H1 (cell line): Measurements from ENCODE around the gene TMC6. TPM values are rescaled to one million over a fixed set of nuclear protein-coding genes. Genes with fewer than 3 reads are reported as not detected.
A peak's percentile ranks its signal among the peaks of the same experiment; 100 is the strongest.
"Not testable (repeated sequence)": the region's sequence is repeated elsewhere in the genome, so short reads cannot be mapped to it uniquely, and the experiment has no call there.

Source experiments
- CTCF ChIA-PET: fragments of 300-600 bp; sonication (Branson Sonifier 250); formaldehyde crosslinking; loops from one replicate; lab custom pipeline; 2021; ENCODE audit not compliant: partially characterized antibody; lab: Charles Lee
- POLR2A ChIA-PET: fragments of 300-600 bp; sonication (Branson Sonifier 250); formaldehyde crosslinking; loops from one replicate; lab custom pipeline; 2021; ENCODE audit warnings: inconsistent platforms; ENCODE audit not compliant: partially characterized antibody; lab: Charles Lee
- DNase-seq, 2 experiments: peaks; one replicate each; pipeline versions ENCODE4 v3.0.0 to v3.0.0-alpha.2; 2010 to 2022; ENCODE audit warnings: low spot score in 2 of 2, low read depth in 1 of 2, mixed read lengths in 1 of 2
- FAIRE-seq: peaks from 2 replicates; lab custom pipeline; 2011; peaks lifted over from hg19 to GRCh38; lab: Jason Lieb, UNC
- H2AFZ ChIP-seq: 2 replicates; pipeline ENCODE4 v1.8.1; 2012; ENCODE audit warnings: low read length, inconsistent platforms
- H2AK5ac ChIP-seq: 2 replicates; pipeline ENCODE4 v1.6.1; 2013; ENCODE audit warnings: low read depth, low read length
- H2BK120ac ChIP-seq: replicated peaks from 2 replicates; pipeline ENCODE3; 2013; ENCODE audit warnings: low read depth, low read length, inconsistent platforms
- H2BK12ac ChIP-seq: 2 replicates; pipeline ENCODE4 v1.6.1; 2013; ENCODE audit warnings: low read depth, low read length
- H2BK15ac ChIP-seq: 2 replicates; pipeline ENCODE4 v1.6.1; 2013; ENCODE audit warnings: low read length
- H2BK20ac ChIP-seq: 2 replicates; pipeline ENCODE4 v1.6.1; 2013; ENCODE audit warnings: low read length
- H2BK5ac ChIP-seq: 2 replicates; pipeline ENCODE4 v1.6.1; 2013; ENCODE audit warnings: low read depth, low read length
- H3K14ac ChIP-seq: 2 replicates; pipeline ENCODE4 v1.6.1; 2013; ENCODE audit warnings: inconsistent platforms; ENCODE audit not compliant: insufficient read length
- H3K18ac ChIP-seq: 2 replicates; pipeline ENCODE4 v1.6.1; 2013; ENCODE audit warnings: low read length; ENCODE audit errors: extremely low read depth
- H3K23ac ChIP-seq: 2 replicates; pipeline ENCODE4 v1.6.1; 2013; ENCODE audit warnings: inconsistent platforms; ENCODE audit not compliant: insufficient read length
- H3K23me2 ChIP-seq: 2 replicates; pipeline ENCODE4 v1.6.1; 2013; ENCODE audit warnings: low read depth, low read length
- H3K27ac ChIP-seq: 2 replicates; pipeline ENCODE4 v1.6.1; 2011; ENCODE audit warnings: low read depth, low read length, inconsistent platforms
- H3K27me3 ChIP-seq, 4 experiments: replicated peaks in 1 of 4; 1 replicate in 1 of 4; 2 replicates in 3 of 4; pipeline versions ENCODE4 v1.6.1 to v1.8.1; 2011 to 2013; ENCODE audit warnings: low read length in 3 of 4, mild to moderate bottlenecking in 3 of 4, inconsistent platforms in 2 of 4, mixed read lengths in 2 of 4, moderate library complexity in 1 of 4; ENCODE audit not compliant: control insufficient read depth in 3 of 4, insufficient read depth in 3 of 4; ENCODE audit errors: extremely low read depth in 1 of 4
- H3K36me3 ChIP-seq, 4 experiments: 2 replicates each; pipeline versions ENCODE4 v1.6.1 to v1.8.1; 2011 to 2013; ENCODE audit warnings: mild to moderate bottlenecking in 4 of 4, low read length in 3 of 4, moderate library complexity in 2 of 4, control low read depth in 1 of 4, inconsistent platforms in 1 of 4; ENCODE audit not compliant: insufficient read depth in 4 of 4, control insufficient read depth in 2 of 4
- H3K4ac ChIP-seq: replicated peaks from 2 replicates; pipeline ENCODE3; 2013; ENCODE audit warnings: low read length, low read depth, mixed read lengths, inconsistent platforms; ENCODE audit not compliant: insufficient read length
- H3K4me1 ChIP-seq, 4 experiments: replicated peaks in 1 of 4; 1 replicate in 1 of 4; 2 replicates in 3 of 4; pipeline versions ENCODE4 v1.6.1 to v1.8.1; 2011 to 2013; ENCODE audit warnings: low read length in 3 of 4, inconsistent platforms in 2 of 4, mixed read lengths in 1 of 4; ENCODE audit not compliant: insufficient read depth in 4 of 4, control insufficient read depth in 3 of 4
- H3K4me2 ChIP-seq, 2 experiments: 2 replicates each; pipeline versions ENCODE4 v1.6.1 to v1.8.1; 2011 to 2013; ENCODE audit warnings: low read depth in 2 of 2, low read length in 2 of 2, control low read depth in 1 of 2, inconsistent platforms in 1 of 2, mild to moderate bottlenecking in 1 of 2; ENCODE audit not compliant: insufficient read depth in 1 of 2
- H3K4me3 ChIP-seq, 4 experiments: fragments of 200-600, 300-600 bp in 1 of 4; sonication (generic), shearing (Covaris generic), sonication (Bioruptor Twin) in 1 of 4; 2 replicates each; pipeline versions ENCODE4 v1.5.1 to v1.8.1; 2011 to 2016; ENCODE audit warnings: low read length in 4 of 4, low read depth in 3 of 4, control low read depth in 2 of 4, inconsistent platforms in 2 of 4, mild to moderate bottlenecking in 2 of 4, mixed read lengths in 1 of 4, moderate library complexity in 1 of 4; ENCODE audit not compliant: insufficient read depth in 2 of 4; ENCODE audit errors: extremely low read depth in 1 of 4
- H3K56ac ChIP-seq: replicated peaks from 2 replicates; pipeline ENCODE3; 2013; ENCODE audit warnings: low read depth, mild to moderate bottlenecking, mixed read lengths, low read length, inconsistent platforms; ENCODE audit not compliant: insufficient read length
- H3K79me1 ChIP-seq: 2 replicates; pipeline ENCODE4 v1.6.1; 2013; ENCODE audit warnings: low read depth, low read length, control low read depth
- H3K79me2 ChIP-seq, 2 experiments: 2 replicates each; pipeline versions ENCODE4 v1.6.1 to v1.8.1; 2012 to 2013; ENCODE audit warnings: low read length in 2 of 2, mild to moderate bottlenecking in 2 of 2, inconsistent platforms in 1 of 2; ENCODE audit not compliant: insufficient read depth in 2 of 2, control insufficient read depth in 1 of 2
- H3K9ac ChIP-seq, 4 experiments: replicated peaks in 1 of 4; 1 replicate in 1 of 4; 2 replicates in 3 of 4; pipeline versions ENCODE4 v1.6.1 to v1.8.1; 2011 to 2013; ENCODE audit warnings: low read depth in 3 of 4, low read length in 3 of 4, control low read depth in 2 of 4, mild to moderate bottlenecking in 2 of 4, moderate library complexity in 2 of 4, inconsistent platforms in 1 of 4; ENCODE audit errors: extremely low read depth in 1 of 4
- H3K9me3 ChIP-seq, 2 experiments: 2 replicates each; pipeline versions ENCODE4 v1.6.1 to v1.8.1; 2012 to 2013; ENCODE audit warnings: mild to moderate bottlenecking in 2 of 2, moderate library complexity in 2 of 2, control low read depth in 1 of 2, inconsistent platforms in 1 of 2, low read depth in 1 of 2, low read length in 1 of 2, mixed read lengths in 1 of 2; ENCODE audit not compliant: insufficient read depth in 2 of 2
- H4K20me1 ChIP-seq, 2 experiments: replicated peaks in 1 of 2; 2 replicates each; pipeline versions ENCODE3 to v1.8.1; 2011 to 2013; ENCODE audit warnings: inconsistent platforms in 2 of 2, low read length in 2 of 2, mild to moderate bottlenecking in 1 of 2; ENCODE audit not compliant: insufficient read depth in 2 of 2, control insufficient read depth in 1 of 2
- H4K5ac ChIP-seq: 2 replicates; pipeline ENCODE4 v1.6.1; 2013; ENCODE audit warnings: low read length, low read depth, mixed read lengths, inconsistent platforms; ENCODE audit not compliant: insufficient read length
- H4K8ac ChIP-seq: 2 replicates; pipeline ENCODE4 v1.8.0; 2013; ENCODE audit warnings: mild to moderate bottlenecking, moderate library complexity, low read length, inconsistent platforms; ENCODE audit not compliant: insufficient read depth; ENCODE audit errors: extremely low read depth
- H4K91ac ChIP-seq: replicated peaks from 2 replicates; pipeline ENCODE3; 2013; ENCODE audit warnings: low read length, mixed read lengths, inconsistent platforms; ENCODE audit not compliant: insufficient read length
- POLR2A ChIP-seq, 2 experiments: IDR thresholded peaks; 1 replicate in 1 of 2; 2 replicates in 1 of 2; pipeline ENCODE4 v1.6.1; 2011; ENCODE audit warnings: low read depth in 2 of 2, low read length in 2 of 2, mild to moderate bottlenecking in 2 of 2; ENCODE audit errors: control extremely low read depth in 1 of 2
- POLR2AphosphoS5 ChIP-seq: IDR thresholded peaks from 2 replicates; pipeline ENCODE4 v1.6.1; 2011; ENCODE audit warnings: low read depth, low read length
- WGBS, 2 experiments: shearing (Covaris generic) in 1 of 2; methylation state at CpG; one replicate each; pipeline versions ENCODE4 v1.1.6 to v1.1.7; 2013 to 2015; ENCODE audit warnings: low lambda C conversion rate in 2 of 2, mixed read lengths in 2 of 2, inconsistent platforms in 1 of 2, low coverage in 1 of 2, missing lambda C conversion rate in 1 of 2; ENCODE audit not compliant: insufficient replicate concordance in 2 of 2, insufficient coverage in 1 of 2, insufficient read length in 1 of 2; ENCODE audit errors: extremely low coverage in 1 of 2, missing lambda C conversion rate in 1 of 2; 5-methylcytosine and 5-hydroxymethylcytosine counted together
- polyA plus RNA-seq, 7 experiments: library from polyadenylated mRNA; depleted of rRNA in 3 of 7; stranded (reverse) in 5 of 7; unstranded in 2 of 7; fragments of >200 nt in 5 of 7; fragments of 200-250 nt in 2 of 7; gene quantifications; 1 replicate in 5 of 7; 2 replicates in 1 of 7; 4 replicates in 1 of 7; pipeline versions ENCODE4 v1.2.1 to v1.2.3, GENCODE V29; 2011 to 2013; ENCODE audit warnings: missing spikeins in 2 of 7, mixed read lengths in 2 of 7
- total RNA-seq: library from RNA; stranded (reverse); fragmentation: NEBNext Ultra II Directional; extraction: Animal tissue kit (Norgen Biotek cat#: 25700); gene quantifications from 2 replicates; pipeline ENCODE4 v1.2.1, GENCODE V29; 2021

Gene TMC6
- total and polyA plus RNA-seq, 2 of the 8 experiments (the other 6 are each of a cell fraction or from before 2014, with no cell fraction given), result 39.4 to 77.6 TPM

- not testable (repeated sequence) for H3K23me2 ChIP-seq, H2BK15ac ChIP-seq, H3K9me3 ChIP-seq, H3K4ac ChIP-seq, H2AFZ ChIP-seq, H3K56ac ChIP-seq, H3K27me3 ChIP-seq, H3K4me2 ChIP-seq, H3K27ac ChIP-seq, H3K14ac ChIP-seq, H3K4me3 ChIP-seq, H4K91ac ChIP-seq, H3K9ac ChIP-seq, H2BK20ac ChIP-seq, H2AK5ac ChIP-seq, FAIRE-seq, H2BK5ac ChIP-seq, H3K23ac ChIP-seq, H2BK12ac ChIP-seq, H3K79me2 ChIP-seq, DNase-seq, H3K79me1 ChIP-seq, H4K5ac ChIP-seq, H3K18ac ChIP-seq, H2BK120ac ChIP-seq
- ChIA-PET CTCF (interaction anchor here (0.6 to 10.0 kb wide), 5 partner anchors 15 to 1661 kb away, joined by 4 to 87 read pairs (median 7); partner anchors contain the start of gene TK1), POLR2A (interaction anchor here (0.8 to 10.2 kb wide), 18 partner anchors 10 to 79 kb away, joined by 3 to 131 read pairs (median 4); partner anchors contain the start of genes AFMID and TK1)
- H4K20me1 ChIP-seq, result peaks cover 15 to 19% of the 10 kb centered on the region in 2 experiments
- TF ChIP-seq POLR2A (IDR thresholded peaks at IDR 0.05; ENCODE audit: control extremely low read depth in 1 of 2, low read depth in 2 of 2, low read length in 2 of 2), result peak in 1 of 2 experiments; percentile 9; a peak in 2 of 3 replicates
- TF ChIP-seq POLR2AphosphoS5, result peak; percentile 4; the same call in 1 of the 2 replicates
- 95% methylated on average over 15 of the region's 19 CpGs; no CpG with 5 or more reads in 1 of the 2 experiments for WGBS, 2 experiments
- H3K4me1 ChIP-seq, result peaks cover 5 to 36% (median 18%) of the 10 kb centered on the region in 4 experiments
- peak overlapping the region; percentile 16; the same call in 1 of the 2 replicates for H4K8ac ChIP-seq
- peaks cover 7 to 32% (median 13%) of the 10 kb centered on the region in 4 experiments; a peak in 7 of 8 replicates for H3K36me3 ChIP-seq
Measured at GRCh38 chr17:78171591-78172248, 43.2 kb upstream of the TMC6 start.
